ENCODE results near the gene MPRIP. TPM values are rescaled to one million over a fixed set of nuclear protein-coding genes. Genes with fewer than 3 reads are reported as not detected.

MPRIP gene
- total and polyA plus RNA-seq, 2 donors (not counting 3 experiments of a cell fraction or from before 2014, with no cell fraction given) = 94.6 to 246 TPM

GRCh38 chr17:17063546-17064122 lies 21.4 kb downstream of the MPRIP start:
- TF ChIP-seq POLR2AphosphoS5 (IDR thresholded peaks at IDR 0.05; ENCODE audit: insufficient read depth, low read depth, low read length) (no peak), MYC (IDR thresholded peaks at IDR 0.05; ENCODE audit: low read depth, low read length) (no peak), GATA2 (IDR thresholded peaks at IDR 0.05; ENCODE audit: insufficient read depth, insufficient read length, low read depth, low read length) (no peak), EZH2 (IDR thresholded peaks at IDR 0.05; ENCODE audit: borderline replicate concordance, low read depth, low read length, severe bottlenecking) (no peak)
- no peak for FAIRE-seq
- Histone ChIP-seq H3K4me3 (replicated peaks in 1 of 3; ENCODE audit: insufficient read depth in 1 of 3, low read depth in 1 of 3, low read length in 3 of 3) (no peak overlapping the region), H3K27me3 (ENCODE audit: control insufficient read depth in 2 of 2, insufficient read depth in 2 of 2, low read length in 2 of 2) (no peaks in the 10 kb centered on the region), H3K4me2 (ENCODE audit: insufficient read depth, low read length) (no peak overlapping the region), H2AFZ (ENCODE audit: low read depth, low read length) (no peak overlapping the region), H3K36me3 (ENCODE audit: control insufficient read depth in 2 of 2, extremely low read depth in 1 of 2, insufficient read depth in 2 of 2, low read length in 2 of 2) (peaks cover 0 to 4% of the 10 kb centered on the region in 2 experiments), H3K9ac (replicated peaks; ENCODE audit: extremely low read depth, insufficient read depth, low read length) (no peak overlapping the region), H3K4me1 (ENCODE audit: control insufficient read depth, extremely low read depth, insufficient read depth, low read length) (no peaks in the 10 kb centered on the region), H4K20me1 (replicated peaks; ENCODE audit: control insufficient read depth, extremely low read depth, insufficient read depth, low read length) (peaks cover 9% of the 10 kb centered on the region), H3K9me3 (replicated peaks; ENCODE audit: control insufficient read depth, insufficient read depth, low read length) (no peaks in the 10 kb centered on the region), H3K9me1 (replicated peaks; ENCODE audit: control insufficient read depth, extremely low read depth, insufficient read depth, low read length) (no peaks in the 10 kb centered on the region), H3K27ac (ENCODE audit: insufficient read depth, low read depth, low read length) (no peak overlapping the region), H3K79me2 (ENCODE audit: control insufficient read depth, insufficient read depth, low read length) (peaks cover 99% of the 10 kb centered on the region)
- dilution Hi-C loops (cut with MboI; ENCODE audit: extremely low pct_ligation_motif_present, low sequenced_read_pairs) = no loop called here
- intact Hi-C loops (cut with micrococcal nuclease) = loop anchor here (10.0 kb wide), 1 partner anchor 59 kb away; no protein-coding TSS in a partner anchor
- ChIA-PET CTCF (no interaction called here), POLR2A (no interaction called here)
- BruUV-seq (replicated peaks) = no TSS peak
- no peak for DNase-seq (ENCODE audit: low read depth, low spot score)

DNA sequence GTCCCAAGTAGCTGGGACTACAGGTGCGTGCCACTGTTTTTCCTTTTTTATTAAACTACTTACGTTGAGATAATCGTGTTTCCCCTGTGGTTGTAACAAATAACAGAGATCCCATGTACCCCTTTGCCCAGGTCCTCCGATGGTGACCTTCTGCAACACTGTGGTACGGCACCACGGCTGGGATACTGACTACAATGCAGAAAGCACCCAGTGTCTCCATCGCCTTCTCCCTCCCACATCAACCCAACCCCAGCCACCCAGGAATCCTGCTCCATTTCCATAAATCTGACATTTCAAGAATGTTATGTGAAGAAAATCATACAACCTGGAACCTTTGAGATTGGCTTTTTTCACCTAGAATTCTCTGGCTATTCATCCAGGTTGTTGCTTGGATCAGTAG lies 22.1 kb downstream of the MPRIP start:
- Histone ChIP-seq H3K9me1 (replicated peaks; ENCODE audit: control insufficient read depth, extremely low read depth, insufficient read depth, low read length) (no peaks in the 10 kb centered on the region), H2AFZ (ENCODE audit: low read depth, low read length) (no peak overlapping the region), H3K9me3 (replicated peaks; ENCODE audit: control insufficient read depth, insufficient read depth, low read length) (no peaks in the 10 kb centered on the region), H3K36me3 (ENCODE audit: control insufficient read depth in 2 of 2, extremely low read depth in 1 of 2, insufficient read depth in 2 of 2, low read length in 2 of 2) (peaks cover 0 to 4% of the 10 kb centered on the region in 2 experiments), H3K4me2 (ENCODE audit: insufficient read depth, low read length) (no peak overlapping the region), H4K20me1 (replicated peaks; ENCODE audit: control insufficient read depth, extremely low read depth, insufficient read depth, low read length) (peaks cover 9% of the 10 kb centered on the region), H3K9ac (replicated peaks; ENCODE audit: extremely low read depth, insufficient read depth, low read length) (no peak overlapping the region), H3K4me1 (ENCODE audit: control insufficient read depth, extremely low read depth, insufficient read depth, low read length) (no peaks in the 10 kb centered on the region), H3K27me3 (ENCODE audit: control insufficient read depth in 2 of 2, insufficient read depth in 2 of 2, low read length in 2 of 2) (no peaks in the 10 kb centered on the region), H3K4me3 (replicated peaks in 1 of 3; ENCODE audit: insufficient read depth in 1 of 3, low read depth in 1 of 3, low read length in 3 of 3) (no peak overlapping the region), H3K79me2 (ENCODE audit: control insufficient read depth, insufficient read depth, low read length) (peaks cover 99% of the 10 kb centered on the region), H3K27ac (ENCODE audit: insufficient read depth, low read depth, low read length) (no peak overlapping the region)
- intact Hi-C loops (cut with micrococcal nuclease) = loop anchor here (10.0 kb wide), 1 partner anchor 60 kb away; no protein-coding TSS in a partner anchor
- dilution Hi-C loops (cut with MboI; ENCODE audit: extremely low pct_ligation_motif_present, low sequenced_read_pairs) = no loop called here
- POLR2A ChIA-PET = no interaction called here
- DNase-seq (ENCODE audit: low read depth, low spot score) (no peak), FAIRE-seq (no peak)
- TF ChIP-seq POLR2AphosphoS5 (IDR thresholded peaks at IDR 0.05; ENCODE audit: insufficient read depth, low read depth, low read length) (no peak), MYC (IDR thresholded peaks at IDR 0.05; ENCODE audit: low read depth, low read length) (no peak), POLR2A (IDR thresholded peaks at IDR 0.05; ENCODE audit: low read depth, low read length) (no peak), FOS (IDR thresholded peaks at IDR 0.05; ENCODE audit: borderline replicate concordance, insufficient read depth, low read length) (no peak), JUN (IDR thresholded peaks at IDR 0.05; ENCODE audit: borderline replicate concordance, insufficient read depth, insufficient read length, low read depth) (no peak), EZH2 (IDR thresholded peaks at IDR 0.05; ENCODE audit: borderline replicate concordance, low read depth, low read length, severe bottlenecking) (no peak), MAX (IDR thresholded peaks at IDR 0.05; ENCODE audit: insufficient read depth, insufficient read length) (no peak), GATA2 (IDR thresholded peaks at IDR 0.05; ENCODE audit: insufficient read depth, insufficient read length, low read depth, low read length) (no peak)
- TF ChIP-seq, protein P1, sequence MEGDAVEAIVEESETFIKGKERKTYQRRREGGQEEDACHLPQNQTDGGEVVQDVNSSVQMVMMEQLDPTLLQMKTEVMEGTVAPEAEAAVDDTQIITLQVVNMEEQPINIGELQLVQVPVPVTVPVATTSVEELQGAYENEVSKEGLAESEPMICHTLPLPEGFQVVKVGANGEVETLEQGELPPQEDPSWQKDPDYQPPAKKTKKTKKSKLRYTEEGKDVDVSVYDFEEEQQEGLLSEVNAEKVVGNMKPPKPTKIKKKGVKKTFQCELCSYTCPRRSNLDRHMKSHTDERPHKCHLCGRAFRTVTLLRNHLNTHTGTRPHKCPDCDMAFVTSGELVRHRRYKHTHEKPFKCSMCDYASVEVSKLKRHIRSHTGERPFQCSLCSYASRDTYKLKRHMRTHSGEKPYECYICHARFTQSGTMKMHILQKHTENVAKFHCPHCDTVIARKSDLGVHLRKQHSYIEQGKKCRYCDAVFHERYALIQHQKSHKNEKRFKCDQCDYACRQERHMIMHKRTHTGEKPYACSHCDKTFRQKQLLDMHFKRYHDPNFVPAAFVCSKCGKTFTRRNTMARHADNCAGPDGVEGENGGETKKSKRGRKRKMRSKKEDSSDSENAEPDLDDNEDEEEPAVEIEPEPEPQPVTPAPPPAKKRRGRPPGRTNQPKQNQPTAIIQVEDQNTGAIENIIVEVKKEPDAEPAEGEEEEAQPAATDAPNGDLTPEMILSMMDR (IDR thresholded peaks at IDR 0.05; ENCODE audit: extremely low read depth in 1 of 2, insufficient read depth in 1 of 2, low read depth in 1 of 2, low read length in 2 of 2) = no peak
- BruUV-seq (replicated peaks) = no TSS peak
- CTCF ChIA-PET = no interaction called here

Measured in endothelial cell of umbilical vein (primary cell).